Endothelial cell of umbilical vein (primary cell): Measurements from ENCODE around the gene PAPPA. TPM values are rescaled to one million over a fixed set of nuclear protein-coding genes. Genes with fewer than 3 reads are reported as not detected.
A peak's percentile ranks its signal among the peaks of the same experiment; 100 is the strongest.

Experiments used
- BruUV-seq: library from RNA; stranded (reverse); fragments of 400-500 nt; replicated peaks from 2 replicates; lab custom pipeline; 2021; lab: Mats Ljungman, UMichigan
- CTCF ChIA-PET: fragments of 300-600, 350-600 bp; sonication (Branson Sonifier 250); formaldehyde crosslinking; loops from one replicate; lab custom pipeline; 2021; ENCODE audit warnings: antibody characterized with exemption, inconsistent platforms; lab: Charles Lee
- POLR2A ChIA-PET: fragments of 300-600, 350-600 bp; sonication (Branson Sonifier 250); formaldehyde crosslinking; loops from one replicate; lab custom pipeline; 2021; ENCODE audit warnings: antibody characterized with exemption, inconsistent platforms; lab: Charles Lee
- DNase-seq: peaks from one replicate; pipeline ENCODE4 v3.0.0-alpha.2; 2011; ENCODE audit warnings: low read depth, low spot score
- FAIRE-seq: peaks from 2 replicates; lab custom pipeline; 2011; peaks lifted over from hg19 to GRCh38; lab: Jason Lieb, UNC
- H2AFZ ChIP-seq: 2 replicates; pipeline ENCODE4 v1.6.0; 2012; ENCODE audit warnings: low read depth, low read length, control low read depth, inconsistent platforms
- H3K27ac ChIP-seq: 2 replicates; pipeline ENCODE4 v1.5.1; 2011; ENCODE audit warnings: low read depth, mild to moderate bottlenecking, control low read depth, low read length, moderate library complexity; ENCODE audit not compliant: insufficient read depth
- H3K27me3 ChIP-seq, 2 experiments: 2 replicates each; pipeline versions ENCODE4 v1.6.0 to v1.6.1; 2011; ENCODE audit warnings: low read length in 2 of 2, mixed read lengths in 1 of 2; ENCODE audit not compliant: control insufficient read depth in 2 of 2, insufficient read depth in 2 of 2
- H3K36me3 ChIP-seq, 2 experiments: 2 replicates in 1 of 2; 3 replicates in 1 of 2; pipeline ENCODE4 v1.5.1; 2011; ENCODE audit warnings: low read length in 2 of 2, mild to moderate bottlenecking in 1 of 2, moderate library complexity in 1 of 2; ENCODE audit not compliant: control insufficient read depth in 2 of 2, insufficient read depth in 2 of 2; ENCODE audit errors: extremely low read depth in 1 of 2
- H3K4me1 ChIP-seq: 3 replicates; pipeline ENCODE4 v1.5.1; 2011; ENCODE audit warnings: mild to moderate bottlenecking, low read length; ENCODE audit not compliant: control insufficient read depth, insufficient read depth; ENCODE audit errors: extremely low read depth
- H3K4me2 ChIP-seq: 2 replicates; pipeline ENCODE4 v1.6.1; 2011; ENCODE audit warnings: low read length, control low read depth, mixed read lengths; ENCODE audit not compliant: insufficient read depth
- H3K4me3 ChIP-seq, 3 experiments: fragments of 200-600 bp in 1 of 3; sonication (generic), shearing (Covaris generic) in 1 of 3; replicated peaks in 1 of 3; 2 replicates each; pipeline ENCODE4 v1.5.1; 2011 to 2016; ENCODE audit warnings: control low read depth in 3 of 3, low read length in 3 of 3, mild to moderate bottlenecking in 2 of 3, inconsistent platforms in 1 of 3, low read depth in 1 of 3, moderate library complexity in 1 of 3; ENCODE audit not compliant: insufficient read depth in 1 of 3
- H3K79me2 ChIP-seq: 2 replicates; pipeline ENCODE4 v1.6.0; 2012; ENCODE audit warnings: low read length, inconsistent platforms; ENCODE audit not compliant: control insufficient read depth, insufficient read depth
- H3K9ac ChIP-seq: replicated peaks from 2 replicates; pipeline ENCODE3; 2011; ENCODE audit warnings: low read length, control low read depth; ENCODE audit not compliant: insufficient read depth; ENCODE audit errors: extremely low read depth
- H3K9me1 ChIP-seq: replicated peaks from 3 replicates; pipeline ENCODE4 v1.6.0; 2011; ENCODE audit warnings: mild to moderate bottlenecking, low read length; ENCODE audit not compliant: control insufficient read depth, insufficient read depth; ENCODE audit errors: extremely low read depth
- H3K9me3 ChIP-seq: replicated peaks from 2 replicates; pipeline ENCODE4 v1.5.1; 2012; ENCODE audit warnings: low read length, inconsistent platforms; ENCODE audit not compliant: control insufficient read depth, insufficient read depth
- H4K20me1 ChIP-seq: replicated peaks from 2 replicates; pipeline ENCODE3; 2011; ENCODE audit warnings: mild to moderate bottlenecking, low read length; ENCODE audit not compliant: control insufficient read depth, insufficient read depth; ENCODE audit errors: extremely low read depth
- EZH2 ChIP-seq: IDR thresholded peaks from 2 replicates; pipeline ENCODE4 v1.6.1; 2012; ENCODE audit warnings: borderline replicate concordance, low read depth, mild to moderate bottlenecking, moderate library complexity, low read length, inconsistent platforms; ENCODE audit not compliant: severe bottlenecking
- FOS ChIP-seq: IDR thresholded peaks from 2 replicates; pipeline ENCODE4 v1.6.1; 2011; ENCODE audit warnings: mild to moderate bottlenecking, low read length, moderate library complexity, borderline replicate concordance; ENCODE audit not compliant: insufficient read depth
- JUN ChIP-seq: IDR thresholded peaks from 2 replicates; pipeline ENCODE4 v1.6.1; 2011; ENCODE audit warnings: borderline replicate concordance, low read depth; ENCODE audit not compliant: insufficient read length, insufficient read depth
- POLR2A ChIP-seq: IDR thresholded peaks from 2 replicates; pipeline ENCODE4 v1.6.1; 2012; ENCODE audit warnings: low read depth, mild to moderate bottlenecking, control low read depth, low read length
- dilution Hi-C: fragments of 300-500 bp; cut with MboI; formaldehyde crosslinking; loops from one replicate; pipeline ENCODE4 v1.15.0; 2019; ENCODE audit warnings: low sequenced_read_pairs; ENCODE audit not compliant: extremely low pct_ligation_motif_present
- intact Hi-C: fragments of 100-400 bp; cut with micrococcal nuclease; formaldehyde crosslinking; loops from one replicate; pipeline ENCODE4 v1.10.0; 2022
- polyA plus RNA-seq, 4 experiments: library from polyadenylated mRNA; depleted of rRNA in 3 of 4; stranded (reverse) in 3 of 4; unstranded in 1 of 4; fragments of >200 nt; gene quantifications; 2 replicates each; pipeline versions ENCODE4 v1.2.1 to v1.2.3, GENCODE V29; 2011 to 2012; ENCODE audit warnings: missing spikeins in 1 of 4
- total RNA-seq: library from RNA; stranded (reverse); gene quantifications from 2 replicates; pipeline ENCODE4 v1.2.3, GENCODE V29; 2021
- TF ChIP-seq, protein P1 (sequence below), 2 donors: IDR thresholded peaks; 1 replicate in 1 of 2; 2 replicates in 1 of 2; pipeline ENCODE4 v1.5.1; 2011; ENCODE audit warnings: low read length in 2 of 2, mild to moderate bottlenecking in 2 of 2, moderate library complexity in 2 of 2, control low read depth in 1 of 2, inconsistent platforms in 1 of 2, low read depth in 1 of 2; ENCODE audit not compliant: insufficient read depth in 1 of 2; ENCODE audit errors: extremely low read depth in 1 of 2

The PAPPA gene
- total and polyA plus RNA-seq, 2 donors (not counting 3 experiments of a cell fraction or from before 2014, with no cell fraction given), result 0.13 to 0.41 TPM

DNA sequence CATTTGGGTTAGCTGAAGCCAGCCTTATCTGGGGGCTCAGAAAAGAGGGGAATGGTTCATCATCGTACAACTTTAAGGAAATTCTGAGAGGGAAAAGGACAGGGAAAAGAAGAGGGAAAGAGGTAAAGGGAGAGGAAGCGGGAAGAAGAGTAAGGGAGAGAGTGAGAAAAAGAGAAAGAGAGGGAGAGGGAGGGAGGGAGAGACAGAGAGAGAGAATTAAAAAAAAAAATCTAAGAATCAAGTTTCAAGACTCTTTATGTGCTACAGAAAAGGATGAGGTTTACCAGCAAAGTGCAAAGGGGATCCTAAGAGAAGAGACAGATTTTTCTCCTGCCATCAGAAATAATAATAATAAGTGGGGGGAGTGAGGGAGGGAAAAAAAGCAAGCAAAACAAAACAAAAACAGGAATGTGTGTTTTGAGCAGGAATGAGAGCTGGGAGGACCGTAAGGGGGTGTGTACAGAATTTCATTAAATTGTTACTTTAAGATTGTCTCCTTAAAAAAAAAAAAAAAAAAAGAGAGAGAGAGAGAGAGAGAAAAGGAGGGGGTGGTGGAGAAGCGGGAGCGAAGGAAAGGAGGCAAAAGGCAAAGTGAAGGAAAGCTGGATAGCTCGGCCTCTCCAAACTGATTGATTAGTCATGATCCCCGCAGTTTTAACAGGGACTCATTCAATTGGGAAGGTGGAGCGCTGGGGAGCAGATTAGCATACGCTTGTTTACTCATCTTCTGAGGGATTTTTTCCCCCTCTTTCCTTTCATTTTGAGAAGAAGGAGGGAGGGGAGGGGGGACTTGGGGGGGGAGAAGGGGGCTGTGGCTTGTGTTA, 438 bp upstream of the PAPPA start:
- H3K4me3 ChIP-seq, result no peak overlapping the region
- H3K4me1 ChIP-seq, result peaks cover 3% of the 10 kb centered on the region
- H3K36me3 ChIP-seq, result no peaks in the 10 kb centered on the region
- dilution Hi-C loops, result no loop called here
- ChIA-PET CTCF (interaction anchor here (0.7 to 2.3 kb wide), 10 partner anchors 8 to 559 kb away, joined by 3 to 13 read pairs (median 4); no protein-coding TSS in a partner anchor), POLR2A (no interaction called here)
- DNase-seq (no peak), FAIRE-seq (no peak)
- TF ChIP-seq POLR2A (no peak), FOS (peak; percentile 4), EZH2 (no peak)
- no peaks in the 10 kb centered on the region for H4K20me1 ChIP-seq
- no peaks in the 10 kb centered on the region for H3K9me1 ChIP-seq
- H2AFZ ChIP-seq, result no peak overlapping the region
- no TSS peak for BruUV-seq
- no peak overlapping the region for H3K9ac ChIP-seq
- H3K79me2 ChIP-seq, result no peaks in the 10 kb centered on the region
- H3K27me3 ChIP-seq, result peaks cover 0 to 22% of the 10 kb centered on the region in 2 experiments
- intact Hi-C loops, result loop anchor here (1.0 to 2.0 kb wide), 4 partner anchors 125 to 560 kb away; no protein-coding TSS in a partner anchor
- no peaks in the 10 kb centered on the region for H3K9me3 ChIP-seq
- H3K4me2 ChIP-seq, result no peak overlapping the region
- H3K27ac ChIP-seq, result peak overlapping the region; percentile 24

GRCh38 chr9:116154334-116154975, 864 bp downstream of the PAPPA start:
- FAIRE-seq, result no peak
- H3K9ac ChIP-seq, result no peak overlapping the region
- intact Hi-C loops, result no loop called here
- no peaks in the 10 kb centered on the region for H3K9me1 ChIP-seq
- peak overlapping the region in 2 of 3 experiments; percentile 24 to 46 for H3K4me3 ChIP-seq
- H3K9me3 ChIP-seq, result no peaks in the 10 kb centered on the region
- BruUV-seq, result no TSS peak
- ChIA-PET POLR2A (no interaction called here), CTCF (interaction anchor here (0.7 kb wide), 1 partner anchor 417 kb away, joined by 4 read pairs; no protein-coding TSS in a partner anchor)
- H3K4me2 ChIP-seq, result peak overlapping the region; percentile 77
- peak overlapping the region; percentile 51 for H2AFZ ChIP-seq
- H3K27me3 ChIP-seq, result peaks cover 0 to 22% of the 10 kb centered on the region in 2 experiments
- no peak for DNase-seq
- H3K79me2 ChIP-seq, result no peaks in the 10 kb centered on the region
- TF ChIP-seq EZH2 (peak; percentile 87), JUN (no peak)
- TF ChIP-seq, protein P1, sequence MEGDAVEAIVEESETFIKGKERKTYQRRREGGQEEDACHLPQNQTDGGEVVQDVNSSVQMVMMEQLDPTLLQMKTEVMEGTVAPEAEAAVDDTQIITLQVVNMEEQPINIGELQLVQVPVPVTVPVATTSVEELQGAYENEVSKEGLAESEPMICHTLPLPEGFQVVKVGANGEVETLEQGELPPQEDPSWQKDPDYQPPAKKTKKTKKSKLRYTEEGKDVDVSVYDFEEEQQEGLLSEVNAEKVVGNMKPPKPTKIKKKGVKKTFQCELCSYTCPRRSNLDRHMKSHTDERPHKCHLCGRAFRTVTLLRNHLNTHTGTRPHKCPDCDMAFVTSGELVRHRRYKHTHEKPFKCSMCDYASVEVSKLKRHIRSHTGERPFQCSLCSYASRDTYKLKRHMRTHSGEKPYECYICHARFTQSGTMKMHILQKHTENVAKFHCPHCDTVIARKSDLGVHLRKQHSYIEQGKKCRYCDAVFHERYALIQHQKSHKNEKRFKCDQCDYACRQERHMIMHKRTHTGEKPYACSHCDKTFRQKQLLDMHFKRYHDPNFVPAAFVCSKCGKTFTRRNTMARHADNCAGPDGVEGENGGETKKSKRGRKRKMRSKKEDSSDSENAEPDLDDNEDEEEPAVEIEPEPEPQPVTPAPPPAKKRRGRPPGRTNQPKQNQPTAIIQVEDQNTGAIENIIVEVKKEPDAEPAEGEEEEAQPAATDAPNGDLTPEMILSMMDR (IDR thresholded peaks at IDR 0.05; ENCODE audit: extremely low read depth in 1 of 2, insufficient read depth in 1 of 2, low read depth in 1 of 2, low read length in 2 of 2), result no peak
- no peaks in the 10 kb centered on the region for H4K20me1 ChIP-seq
- H3K36me3 ChIP-seq, result no peaks in the 10 kb centered on the region
- H3K4me1 ChIP-seq, result peaks cover 3% of the 10 kb centered on the region
- H3K27ac ChIP-seq, result no peak overlapping the region
- dilution Hi-C loops, result no loop called here
